ENCODE measurements around the gene SERINC4.
"Not testable (repeated sequence)": the region's sequence is repeated elsewhere in the genome, so short reads cannot be mapped to it uniquely, and the experiment has no call there.

Gene SERINC4

DNA sequence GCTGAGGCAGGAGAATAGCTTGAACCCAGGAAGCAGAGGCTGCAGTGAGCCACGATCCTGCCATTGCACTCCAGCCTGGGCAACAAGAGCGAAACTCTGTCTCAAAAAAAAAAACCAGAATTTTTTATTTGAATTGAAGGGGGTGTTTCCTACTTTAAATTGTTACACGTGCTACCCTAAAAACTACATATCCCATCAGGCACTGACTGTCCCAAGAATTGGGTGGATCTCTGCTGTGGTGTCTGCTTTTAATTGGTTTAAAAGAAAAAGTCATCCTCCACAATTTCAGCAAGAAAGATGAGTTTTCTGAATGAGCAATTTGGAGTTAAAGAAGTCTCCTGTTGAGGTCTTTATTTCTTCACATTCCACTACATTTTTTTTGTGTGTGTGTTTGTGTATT, 51.6 kb downstream of the SERINC4 start:
- no peak for DNase-seq

DNA sequence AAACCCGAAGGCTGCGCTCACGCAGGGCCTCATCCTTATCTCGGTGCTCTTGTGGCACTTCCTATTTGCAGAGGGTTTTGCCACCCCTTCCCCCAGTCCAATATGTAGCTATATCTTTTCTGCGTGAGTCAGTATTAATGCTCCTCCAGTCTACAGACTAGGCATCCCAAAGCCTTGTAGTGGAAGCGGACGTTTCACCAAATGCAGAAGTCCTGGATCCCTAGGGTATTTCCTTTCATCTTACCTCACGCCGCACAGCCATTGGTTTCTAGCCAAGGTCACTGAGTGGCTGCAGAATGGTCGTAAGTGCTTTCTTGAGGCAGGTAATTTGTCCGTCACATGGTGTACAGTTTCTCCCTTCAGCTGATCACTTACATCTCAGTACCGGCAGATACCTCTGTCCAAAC, 53.1 kb downstream of the SERINC4 start:
- not testable (repeated sequence) for DNase-seq

- peak; percentile 77 for DNase-seq
Measured at GRCh38 chr15:43746245-43746902, 53.6 kb downstream of the SERINC4 start, which contains the start of gene PDIA3. Gene PDIA3 (plus strand): TSS chr15:43746438. CDS start chr15:43746540, 102 bp downstream.
